Esophagus squamous epithelium (tissue), 4 donors: ENCODE results near the gene KRT4.

Source experiments
- POLR2A ChIP-seq, 4 donors: fragments of 450-650 bp; IDR thresholded peaks; one replicate each; pipeline ENCODE4 v1.6.1; 2017; ENCODE audit warnings: antibody characterized with exemption in 4 of 4, mild to moderate bottlenecking in 4 of 4, moderate library complexity in 3 of 4
- TF ChIP-seq, protein P1 (sequence below), 6 experiments: fragments of 450-650 bp in 4 of 6; fragments of 200-600 bp in 2 of 6; sonication (generic) in 2 of 6; IDR thresholded peaks; one replicate each; pipeline ENCODE4 v1.5.1; 2016 to 2019; ENCODE audit warnings: antibody characterized with exemption in 6 of 6, mild to moderate bottlenecking in 4 of 6, moderate library complexity in 4 of 6

DNA sequence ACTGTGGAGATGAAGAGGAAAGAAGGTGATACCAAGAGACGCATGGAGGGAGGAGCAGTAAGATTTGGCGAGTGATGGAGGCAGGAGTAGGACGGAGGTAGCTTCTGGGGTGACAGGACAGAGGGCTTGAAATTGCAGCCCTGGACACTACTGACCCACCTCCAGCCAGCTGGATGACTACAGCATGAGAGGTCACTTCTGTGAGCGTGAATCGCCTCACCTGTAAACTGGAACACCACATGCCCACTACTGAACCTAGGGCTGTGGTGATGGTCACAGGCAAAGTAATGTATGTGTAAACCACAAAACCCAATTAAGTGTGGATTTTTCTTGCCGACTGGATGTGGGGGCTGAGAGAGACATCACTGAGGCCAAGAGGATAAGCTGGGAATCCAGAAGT is 6.6 kb upstream of the KRT4 start:
- no peak for TF ChIP-seq POLR2A (IDR thresholded peaks at IDR 0.05)
- TF ChIP-seq, protein P1, sequence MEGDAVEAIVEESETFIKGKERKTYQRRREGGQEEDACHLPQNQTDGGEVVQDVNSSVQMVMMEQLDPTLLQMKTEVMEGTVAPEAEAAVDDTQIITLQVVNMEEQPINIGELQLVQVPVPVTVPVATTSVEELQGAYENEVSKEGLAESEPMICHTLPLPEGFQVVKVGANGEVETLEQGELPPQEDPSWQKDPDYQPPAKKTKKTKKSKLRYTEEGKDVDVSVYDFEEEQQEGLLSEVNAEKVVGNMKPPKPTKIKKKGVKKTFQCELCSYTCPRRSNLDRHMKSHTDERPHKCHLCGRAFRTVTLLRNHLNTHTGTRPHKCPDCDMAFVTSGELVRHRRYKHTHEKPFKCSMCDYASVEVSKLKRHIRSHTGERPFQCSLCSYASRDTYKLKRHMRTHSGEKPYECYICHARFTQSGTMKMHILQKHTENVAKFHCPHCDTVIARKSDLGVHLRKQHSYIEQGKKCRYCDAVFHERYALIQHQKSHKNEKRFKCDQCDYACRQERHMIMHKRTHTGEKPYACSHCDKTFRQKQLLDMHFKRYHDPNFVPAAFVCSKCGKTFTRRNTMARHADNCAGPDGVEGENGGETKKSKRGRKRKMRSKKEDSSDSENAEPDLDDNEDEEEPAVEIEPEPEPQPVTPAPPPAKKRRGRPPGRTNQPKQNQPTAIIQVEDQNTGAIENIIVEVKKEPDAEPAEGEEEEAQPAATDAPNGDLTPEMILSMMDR (IDR thresholded peaks at IDR 0.05): no peak
